RPMI8226 (cell line): ENCODE measurements around the gene PPP2R2C.

Experiments used
- DNase-seq: peaks from one replicate; pipeline ENCODE4 v3.0.0-alpha.2; 2015

Gene PPP2R2C

DNA sequence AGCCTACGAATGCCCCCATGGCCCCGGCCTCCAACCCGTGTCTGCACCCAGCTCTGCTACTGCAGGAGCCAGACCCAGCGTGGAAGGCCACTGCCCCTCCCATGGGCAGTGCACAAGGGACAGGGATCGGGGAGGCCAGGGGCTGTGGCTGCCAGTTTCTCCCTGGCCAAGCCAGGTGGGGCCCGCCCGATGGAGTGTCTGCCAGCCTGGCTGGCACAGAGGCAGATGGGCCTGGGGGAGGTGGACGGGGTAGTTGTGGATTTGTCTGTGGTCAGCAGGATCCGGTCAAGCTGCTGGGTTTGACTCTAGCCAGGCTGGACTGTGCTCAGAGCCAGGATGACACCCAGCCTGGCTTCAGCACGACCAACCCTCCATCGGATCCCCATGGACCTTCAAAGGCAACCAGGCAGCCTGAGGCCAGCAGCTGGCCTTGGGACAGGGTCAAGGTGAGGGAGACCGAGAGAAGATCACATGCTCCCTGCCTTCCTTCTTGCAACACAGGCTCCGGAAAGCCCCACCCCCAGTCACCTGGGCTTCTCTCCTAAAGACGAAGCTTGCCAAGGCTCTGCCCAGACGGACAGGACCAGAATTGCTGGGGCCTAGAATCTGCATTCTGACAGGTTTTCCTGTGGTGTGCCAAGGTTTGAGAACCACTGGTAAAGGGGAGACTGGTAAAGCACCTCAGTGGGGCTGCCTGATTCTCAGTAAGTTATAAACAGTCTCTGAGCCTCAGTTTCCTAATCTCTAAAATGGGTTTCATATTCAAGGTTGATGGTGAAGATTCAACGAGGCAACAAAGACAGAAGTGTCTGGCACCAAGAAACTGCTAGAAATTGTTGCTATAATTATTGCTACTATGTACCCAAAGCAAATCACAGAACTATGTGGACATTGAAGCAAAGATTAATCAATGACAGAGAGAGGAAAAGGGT is 78.6 kb downstream of the PPP2R2C start:
- no peak for DNase-seq

DNA sequence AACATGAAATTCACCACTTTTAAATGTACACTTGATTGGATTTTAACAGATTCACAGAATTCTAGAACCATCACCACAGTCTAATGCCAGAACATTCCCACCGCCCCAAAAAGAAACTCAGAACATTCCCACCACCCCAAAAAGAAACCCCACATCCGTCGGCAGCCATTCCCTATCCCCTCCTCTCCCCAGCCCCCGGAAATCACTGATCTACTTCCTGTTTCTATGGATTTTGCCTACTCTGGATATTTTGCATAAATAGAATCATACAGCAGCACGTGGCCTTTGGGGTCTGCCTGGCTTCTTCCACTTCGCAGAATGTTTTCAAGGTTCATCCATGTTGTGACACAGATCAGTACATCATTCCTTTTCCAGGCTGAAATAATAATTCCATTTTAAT is 79.3 kb downstream of the PPP2R2C start:
- DNase-seq = no peak

DNA sequence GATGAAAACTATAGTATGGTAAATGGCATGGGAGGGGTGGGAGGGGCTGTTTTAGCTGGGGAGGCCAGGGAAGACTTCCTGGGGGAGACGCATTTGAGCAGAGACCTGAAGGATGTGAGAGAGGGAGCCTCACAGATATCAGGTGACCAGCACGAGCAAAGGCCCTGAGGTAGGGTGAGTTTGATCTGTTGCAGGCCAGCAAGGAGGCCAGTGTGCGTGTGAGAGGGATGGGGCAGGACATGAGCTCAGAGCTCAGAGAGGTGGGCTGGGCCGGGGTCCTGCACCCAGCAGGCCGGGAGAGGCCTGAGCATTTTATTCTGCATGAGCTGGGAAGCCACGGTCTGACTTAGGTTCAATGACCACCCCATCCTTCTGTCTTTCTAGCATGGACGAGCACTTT is 80.0 kb downstream of the PPP2R2C start:
- no peak for DNase-seq

DNA sequence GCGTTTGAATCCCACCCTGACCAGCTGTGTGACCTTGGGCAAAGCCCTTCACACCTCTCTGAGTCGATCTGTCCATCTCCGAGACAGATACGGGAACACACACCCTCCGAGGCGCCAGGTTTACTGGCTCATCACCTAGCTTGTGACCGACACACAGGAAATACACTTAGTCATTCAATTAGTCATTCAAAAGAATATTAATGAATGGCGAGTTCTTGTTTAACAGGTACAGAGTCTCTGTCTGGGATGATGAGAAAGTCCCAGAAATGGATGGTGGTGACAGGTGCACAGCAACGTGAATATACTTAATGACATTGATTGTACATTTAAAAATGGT is 80.6 kb downstream of the PPP2R2C start:
- no peak for DNase-seq

DNA sequence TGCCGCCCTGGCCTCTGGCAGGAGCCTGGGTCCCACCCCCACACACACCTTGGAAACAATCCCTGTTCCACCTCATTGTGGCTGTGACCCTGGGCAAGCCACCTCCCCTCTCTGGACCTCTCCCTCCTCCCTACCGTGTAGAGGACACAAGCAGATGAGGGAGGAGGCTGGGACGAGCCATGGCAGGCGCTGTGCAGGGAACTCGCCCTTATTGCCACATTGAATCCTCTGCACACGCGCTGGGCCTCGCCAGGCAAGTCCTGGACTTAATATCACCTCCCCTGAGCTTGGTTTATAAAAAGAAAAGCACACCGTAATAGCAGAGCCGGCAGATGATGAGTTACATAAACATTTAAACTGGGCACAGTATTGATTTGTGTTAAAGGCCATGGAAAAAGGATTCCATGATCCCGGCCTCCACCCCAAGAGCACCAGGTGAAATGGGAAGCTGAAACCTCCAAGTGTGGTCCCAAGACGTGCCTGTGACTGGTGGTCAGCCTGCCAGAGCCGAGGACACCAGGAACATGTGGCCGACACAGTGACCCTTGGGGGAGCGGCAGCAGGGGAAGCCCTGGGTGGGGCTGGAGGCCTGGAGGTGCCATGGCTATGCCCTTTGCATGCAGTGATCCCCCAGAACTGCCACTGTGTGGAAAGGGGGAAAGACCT is 81.1 kb downstream of the PPP2R2C start:
- no peak for DNase-seq

DNA sequence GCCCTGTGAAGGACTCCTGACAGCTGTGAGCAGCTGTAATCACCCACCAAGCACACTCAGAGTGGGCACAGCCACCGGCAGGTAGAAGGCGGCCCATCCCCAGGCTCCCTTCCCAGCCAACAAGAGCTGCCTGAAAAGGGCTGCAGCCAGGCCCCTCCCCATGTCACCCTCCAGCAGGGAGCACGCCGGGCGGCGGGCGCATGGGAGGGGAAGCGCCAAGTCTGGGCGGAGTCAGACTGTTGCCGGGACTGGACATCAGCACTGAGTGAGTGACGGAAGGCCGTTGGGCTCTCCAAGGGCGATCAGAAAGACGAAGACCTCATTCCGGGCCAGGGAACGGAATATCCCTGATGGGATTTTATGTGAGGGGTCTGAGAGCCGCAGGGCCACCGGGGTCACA is 82.1 kb downstream of the PPP2R2C start:
- no peak for DNase-seq

DNA sequence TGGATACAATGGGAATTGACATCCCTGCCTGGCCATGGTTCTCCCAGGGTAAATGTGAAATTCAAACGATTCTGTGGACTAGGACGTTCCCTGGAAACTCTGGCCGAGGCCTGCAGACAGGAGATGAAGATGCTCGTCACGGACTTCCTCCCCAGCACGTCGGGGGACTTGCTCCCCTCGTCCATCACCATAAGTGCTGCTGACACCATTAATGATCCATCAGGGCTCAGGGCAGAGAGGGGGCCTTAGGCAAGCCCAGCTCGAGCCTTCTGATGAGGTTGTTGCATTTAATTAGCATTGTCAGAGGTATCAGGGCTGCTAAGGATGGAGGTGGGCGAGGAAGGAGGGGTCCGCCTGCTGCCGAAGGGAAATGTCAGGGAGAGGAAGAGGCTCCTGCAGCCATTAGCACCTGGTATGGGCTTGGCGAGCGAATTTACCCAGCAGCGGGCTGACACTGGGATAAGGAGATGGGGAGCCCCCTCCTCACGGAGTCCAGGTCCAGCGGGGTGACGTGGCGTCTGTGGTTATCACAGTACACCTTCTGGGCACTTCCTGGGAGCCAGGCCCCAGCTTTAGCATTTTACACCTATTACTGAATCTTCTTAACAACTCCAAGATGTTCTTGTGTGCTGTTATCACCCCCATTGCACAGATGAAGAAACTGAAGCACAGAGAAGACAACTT is 83.1 kb downstream of the PPP2R2C start:
- DNase-seq = no peak

DNA sequence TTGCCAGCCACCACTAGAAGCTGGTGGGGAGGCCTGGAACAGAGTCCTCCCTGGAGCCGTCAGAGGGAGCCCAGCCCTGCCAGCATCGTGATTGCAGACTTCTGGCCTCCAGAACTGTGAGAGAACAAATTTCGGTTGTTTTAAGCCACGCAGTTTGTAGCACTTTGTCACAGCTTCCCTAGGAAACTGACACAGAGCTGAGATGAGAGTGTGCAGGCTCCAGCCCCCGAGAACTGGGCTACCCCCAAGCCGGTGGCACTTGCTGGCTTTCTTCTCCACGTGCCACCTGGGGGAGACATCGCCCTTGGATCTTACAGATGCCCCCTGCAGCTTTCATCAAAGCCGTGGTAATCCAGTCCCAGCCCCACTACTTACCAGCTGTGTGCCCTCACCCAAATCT is 83.7 kb downstream of the PPP2R2C start:
- no peak for DNase-seq

DNA sequence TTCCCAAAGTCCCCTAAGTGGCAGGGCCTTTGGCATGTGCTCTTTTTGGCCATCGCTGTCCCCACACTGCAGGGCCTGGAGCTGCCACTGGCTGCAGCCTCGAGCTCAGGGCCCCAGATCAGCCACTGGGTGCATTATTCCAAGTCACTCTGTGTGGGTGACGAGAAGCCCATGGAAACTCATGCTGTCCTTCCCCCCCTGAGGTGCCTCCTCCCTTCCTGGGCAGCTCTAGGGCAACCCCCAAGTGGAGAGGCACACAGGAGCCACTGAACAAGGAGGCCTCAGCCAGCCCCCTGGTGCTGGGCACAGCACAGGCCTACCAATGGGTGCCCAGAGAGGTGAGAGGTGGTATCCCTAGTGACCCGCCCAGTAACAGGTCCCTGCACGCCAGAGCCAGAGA is 84.5 kb downstream of the PPP2R2C start:
- no peak for DNase-seq

DNA sequence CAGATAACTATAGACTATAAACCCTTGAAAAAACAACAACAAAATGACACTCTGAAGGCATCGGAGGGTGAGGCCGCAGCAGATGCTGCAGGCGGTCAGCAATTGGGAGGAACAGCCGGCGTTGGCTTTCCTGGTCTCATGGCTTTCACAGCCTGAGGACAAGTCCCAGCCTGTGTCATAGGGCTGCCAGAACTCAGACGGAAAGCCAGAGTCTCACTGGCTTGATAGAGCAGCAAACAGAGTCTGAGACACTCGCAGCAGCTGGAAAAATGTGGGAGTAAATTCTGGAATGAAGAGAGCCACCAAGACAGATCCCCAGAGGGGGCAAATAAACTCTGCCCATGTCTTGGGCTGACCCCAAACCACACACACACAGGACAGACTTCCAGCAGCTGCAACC is 86.3 kb downstream of the PPP2R2C start:
- DNase-seq = no peak

DNA sequence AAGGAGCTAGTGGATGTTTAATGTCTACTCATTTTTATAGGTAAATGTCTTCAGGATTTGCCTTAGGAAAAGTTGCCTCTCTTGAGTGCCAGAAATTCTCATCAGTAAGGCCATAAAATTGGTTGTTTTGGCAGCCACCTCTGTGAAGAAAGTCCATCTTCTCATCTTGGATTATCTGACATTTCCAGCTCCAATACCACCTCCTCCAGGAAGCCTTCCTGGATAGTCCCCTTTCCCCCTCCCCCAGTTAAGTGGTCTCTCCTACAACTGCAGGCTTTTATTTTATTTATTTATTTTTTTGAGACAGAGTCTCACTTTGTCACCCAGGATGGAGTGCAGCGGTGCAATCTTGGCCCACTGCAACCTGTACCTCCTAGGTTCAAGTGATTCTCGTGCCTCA is 87.1 kb downstream of the PPP2R2C start:
- no peak for DNase-seq

DNA sequence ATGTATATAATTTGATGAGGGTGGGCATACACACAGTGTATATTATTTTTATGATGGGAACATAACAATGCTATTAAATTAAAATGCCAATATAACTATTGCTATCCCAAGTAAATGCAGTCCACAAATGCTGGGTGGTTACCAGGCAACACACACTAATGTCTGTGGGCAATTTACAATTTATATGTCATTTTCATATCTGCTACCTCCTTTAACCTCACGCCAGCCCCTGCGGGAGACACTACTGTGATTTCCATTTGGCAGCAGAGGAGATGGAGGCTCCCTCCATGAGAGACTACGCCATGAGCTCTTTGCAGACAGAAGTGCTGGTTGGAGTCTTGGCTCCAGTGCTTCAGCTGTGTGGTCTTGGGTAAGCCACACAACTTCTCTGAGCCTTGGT is 87.9 kb downstream of the PPP2R2C start:
- DNase-seq = no peak

DNA sequence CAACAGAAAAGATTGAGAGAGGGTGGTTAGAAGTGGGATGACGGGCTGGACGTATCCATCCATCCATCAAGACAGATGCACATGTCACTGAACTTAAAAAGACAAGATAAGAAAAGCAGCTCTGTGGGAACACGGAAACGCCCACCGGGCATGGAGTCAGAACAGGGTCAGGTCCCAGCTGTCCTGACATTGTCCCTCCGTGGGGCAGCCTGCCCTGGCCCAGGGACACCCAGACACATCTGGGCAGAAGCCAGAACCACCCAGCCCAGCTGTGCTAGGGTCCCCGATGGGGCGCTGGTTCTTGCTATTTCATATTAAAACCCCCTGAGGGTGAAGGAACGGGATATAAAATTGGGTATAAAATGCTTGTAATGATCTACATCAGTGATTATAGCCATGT is 88.5 kb downstream of the PPP2R2C start:
- no peak for DNase-seq

DNA sequence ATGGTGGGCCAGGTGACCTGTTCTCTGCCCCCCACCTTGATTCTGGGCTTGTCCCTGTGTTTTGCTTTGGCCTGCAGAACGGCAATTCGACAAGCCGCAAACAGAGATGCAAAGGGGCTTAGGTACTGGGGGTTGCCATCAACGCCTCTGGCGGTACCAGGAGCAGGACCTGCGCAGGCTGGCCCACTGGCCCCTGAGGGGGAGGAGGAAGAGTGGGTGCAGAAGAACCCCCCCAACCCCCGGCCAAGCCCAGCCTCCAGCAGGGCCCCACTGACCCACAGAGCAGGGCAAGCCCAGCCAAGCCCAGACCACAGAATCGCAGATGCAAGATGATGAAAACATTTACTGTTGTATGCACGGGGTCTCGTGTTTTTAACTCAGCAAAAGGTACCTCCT is 89.4 kb downstream of the PPP2R2C start:
- DNase-seq = no peak

DNA sequence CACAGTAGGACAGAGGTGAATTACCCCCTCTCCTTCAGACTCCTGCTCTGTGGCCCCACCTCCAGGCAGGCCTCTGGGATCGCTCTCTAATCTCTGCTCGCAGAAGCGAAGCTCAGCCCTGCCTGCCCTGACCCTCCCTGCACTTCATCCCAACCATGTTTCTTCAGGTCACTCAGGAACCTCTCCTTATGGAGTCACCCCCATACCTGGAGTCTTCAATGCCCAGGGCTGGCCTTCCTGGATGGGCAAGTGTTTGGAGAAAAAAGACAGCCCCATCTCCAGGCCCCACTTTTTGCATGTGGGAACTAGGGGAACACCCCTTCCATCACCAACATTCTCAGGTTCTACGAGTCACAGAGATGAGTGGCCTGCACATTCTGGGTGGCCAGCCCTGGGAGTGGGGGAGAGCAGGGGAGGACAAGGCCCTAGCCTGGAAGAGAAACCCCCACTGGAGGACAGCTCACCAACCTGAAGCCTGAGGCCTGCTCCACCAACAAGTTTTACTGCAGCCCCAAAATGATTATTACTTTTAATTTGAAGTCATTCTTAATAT is 90.8 kb downstream of the PPP2R2C start:
- DNase-seq = no peak

DNA sequence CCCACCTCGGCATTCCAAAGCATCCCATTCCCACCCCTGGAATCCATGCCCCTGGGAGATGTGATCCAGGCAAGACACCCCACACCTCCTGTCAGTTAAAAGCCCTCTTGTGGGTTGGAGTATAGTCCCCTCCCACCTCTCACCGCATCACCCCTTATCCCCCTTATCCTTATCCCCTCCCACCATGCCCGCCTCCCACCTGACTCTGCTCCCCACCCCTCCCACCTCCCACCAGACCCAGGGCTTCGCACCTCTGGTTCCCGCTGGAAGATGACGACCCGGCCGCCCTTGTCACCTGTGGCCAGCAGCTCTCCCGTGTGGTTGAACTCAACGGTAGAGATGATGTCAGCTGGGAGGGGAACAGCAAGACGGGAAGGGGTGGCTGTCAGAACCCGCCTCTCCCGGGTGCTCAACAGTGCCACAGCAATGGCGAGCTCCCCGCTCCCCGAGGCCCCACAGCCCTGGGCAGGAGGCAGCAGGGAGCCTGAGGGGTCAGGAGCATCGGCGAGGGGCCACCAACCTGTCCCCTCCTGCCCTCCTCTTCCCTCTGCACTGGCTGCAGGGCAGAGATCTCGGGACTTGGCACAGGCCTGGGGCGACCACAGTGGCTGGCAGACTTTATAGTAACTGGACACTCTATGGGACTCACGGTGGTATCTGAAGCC is 91.5 kb downstream of the PPP2R2C start:
- DNase-seq = no peak

DNA sequence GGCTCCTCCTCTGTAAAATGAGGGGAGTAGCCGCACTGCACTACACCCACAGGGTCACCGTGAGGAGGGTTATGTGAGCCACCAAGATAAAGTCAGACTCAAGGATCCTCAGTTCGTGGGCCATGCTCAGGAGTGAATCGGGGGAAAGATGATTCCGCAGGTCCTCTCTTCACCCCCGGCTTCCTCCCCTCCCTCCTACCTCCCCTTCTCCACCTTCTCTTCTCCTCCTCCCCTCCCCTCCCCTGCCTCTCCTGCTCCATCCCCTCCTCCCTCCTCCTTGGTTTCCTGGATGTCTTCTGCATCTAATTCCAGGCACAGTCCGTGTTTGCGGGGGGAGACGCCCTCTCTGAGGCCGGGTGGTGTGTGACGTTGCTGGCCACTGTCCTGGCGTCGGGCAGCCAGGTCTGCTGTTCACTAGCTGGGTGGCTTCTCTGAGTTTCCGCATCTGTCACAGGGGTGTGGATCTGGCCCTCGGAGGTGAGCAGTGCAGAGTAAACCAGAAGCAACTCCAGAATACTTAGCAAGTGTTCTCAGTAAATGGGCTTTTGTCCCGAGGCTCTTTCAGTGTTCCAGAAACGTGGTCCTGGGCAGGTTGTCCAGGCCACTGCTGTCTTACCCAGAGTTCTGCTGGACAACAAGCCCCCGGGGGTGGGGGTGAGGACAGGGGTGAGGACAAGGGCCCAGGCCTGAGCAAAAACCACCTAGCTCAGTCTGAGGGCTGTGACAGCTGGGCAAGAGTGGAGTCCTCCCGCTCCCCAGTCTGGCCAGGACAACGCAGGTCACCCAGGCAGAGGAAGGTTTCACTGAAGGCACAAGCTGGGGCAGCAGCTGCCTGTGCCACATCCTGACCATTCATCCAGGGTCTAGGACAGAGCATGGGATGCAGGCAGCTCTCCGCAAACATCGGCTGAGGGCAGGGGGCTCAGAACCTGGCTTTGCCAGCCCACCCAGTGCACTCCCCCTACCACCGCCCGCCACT is 92.4 kb downstream of the PPP2R2C start:
- DNase-seq = no peak

DNA sequence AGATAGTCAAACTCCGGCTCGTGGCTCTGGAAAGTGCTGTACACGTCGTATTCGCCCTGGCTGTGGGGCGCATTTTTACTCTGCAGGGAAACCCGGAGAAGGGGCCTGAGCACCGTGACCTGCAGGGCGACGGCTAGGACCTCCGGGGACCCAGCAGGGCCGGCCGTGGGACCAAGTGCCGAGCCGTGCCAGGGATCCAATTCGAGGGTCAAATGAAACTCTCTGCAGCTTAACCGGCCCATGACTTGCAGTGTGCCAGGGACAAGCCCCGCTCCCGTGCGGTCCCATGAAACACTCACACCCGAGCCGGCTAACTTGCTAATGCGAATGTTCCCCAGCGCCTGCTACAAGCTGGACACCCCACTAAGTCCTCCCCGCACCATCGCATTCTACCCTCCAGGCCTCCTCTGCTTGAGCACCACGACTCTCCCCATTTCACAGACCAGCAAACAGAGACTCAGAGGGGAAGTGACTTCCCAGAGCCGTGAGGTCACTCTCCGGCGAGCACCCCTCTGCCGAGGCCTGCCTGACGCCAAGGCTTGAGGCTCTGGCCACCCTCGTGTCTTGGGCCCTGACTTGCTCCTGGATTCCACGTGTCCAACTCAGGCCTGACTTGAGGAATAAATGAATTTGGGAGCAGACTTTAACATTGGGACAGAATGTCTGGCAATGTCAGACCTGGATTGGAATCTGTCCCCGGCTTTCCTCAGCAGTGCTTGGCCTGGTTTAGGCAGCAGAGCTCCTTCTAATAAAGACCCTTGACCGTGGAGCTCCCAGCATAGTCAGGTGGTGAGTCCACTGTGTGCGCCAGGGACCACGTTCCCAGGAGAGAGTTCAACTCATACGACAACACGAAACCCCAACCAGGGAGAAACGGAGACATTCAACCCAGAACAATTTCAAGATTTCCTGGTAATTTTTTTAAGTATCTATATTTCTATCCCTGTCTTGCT is 93.6 kb downstream of the PPP2R2C start:
- DNase-seq = no peak

DNA sequence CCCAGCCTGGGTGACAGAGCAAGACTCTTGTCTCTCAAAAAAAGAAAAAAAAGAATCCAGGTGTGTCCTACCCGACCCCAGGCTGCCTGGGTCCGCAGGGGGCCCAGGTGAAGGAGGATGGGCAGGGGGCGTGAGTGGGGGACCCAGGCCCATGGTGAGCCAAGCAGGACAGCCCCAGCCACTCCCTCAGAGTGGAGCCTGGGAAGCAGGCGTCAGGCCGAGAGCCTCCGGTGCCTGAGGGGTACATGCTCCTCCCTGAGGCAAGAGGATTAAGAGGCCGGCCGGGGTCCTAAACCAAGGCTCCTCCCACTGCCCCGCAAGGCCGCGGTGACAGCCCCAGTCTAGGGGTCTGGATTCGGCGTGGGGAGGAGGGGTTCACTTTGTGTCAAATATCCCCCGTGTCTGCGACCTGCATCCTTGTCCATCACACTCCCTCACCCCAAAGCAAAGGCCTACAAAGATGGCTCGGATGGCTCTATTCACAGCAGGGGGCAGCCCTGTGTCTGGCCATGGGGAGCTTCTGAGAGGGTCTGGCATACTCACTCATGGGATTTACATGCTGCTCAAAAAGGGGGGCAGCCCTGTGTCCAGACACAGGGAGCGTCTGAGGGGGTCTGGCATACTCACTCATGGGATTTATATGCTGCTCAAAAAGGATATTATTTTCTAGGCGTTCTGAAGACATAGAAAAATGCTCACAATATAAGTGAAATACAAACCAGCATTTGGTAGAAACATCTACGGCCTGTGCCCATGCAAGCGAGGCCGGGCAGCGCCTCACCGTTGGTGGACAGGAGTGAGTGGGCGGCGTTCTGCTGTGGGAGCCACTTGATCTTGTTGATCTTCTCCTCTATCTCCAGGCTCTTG is 94.6 kb downstream of the PPP2R2C start:
- no peak for DNase-seq
